Measurements from ENCODE around the gene DZIP1. TPM values are rescaled to one million over a fixed set of nuclear protein-coding genes. Genes with fewer than 3 reads are reported as not detected.

DZIP1 gene
- total RNA-seq, 1 experiment from 2014 or later, result 22.1 TPM

- ChIA-PET CTCF (interaction anchor here (0.5 to 8.7 kb wide), 17 partner anchors 11 to 1365 kb away, joined by 3 to 265 read pairs (median 4); partner anchors contain the start of gene DNAJC3), POLR2A (interaction anchor here (1.1 kb wide), 1 partner anchor 56 kb away, joined by 3 read pairs; no protein-coding TSS in a partner anchor)
- TF ChIP-seq CTCF (IDR thresholded peaks at IDR 0.05; ENCODE audit: unreplicated experiment), result no peak
- no peak for DNase-seq (ENCODE audit: unreplicated experiment)
- Mint-ChIP-seq H3K27ac (ENCODE audit: low read depth, unreplicated experiment) (no peak overlapping the region), H3K27me3 (ENCODE audit: insufficient read depth, unreplicated experiment) (no peaks in the 10 kb centered on the region), H3K4me3 (ENCODE audit: unreplicated experiment) (no peak overlapping the region), H3K36me3 (ENCODE audit: insufficient read depth, unreplicated experiment) (peaks cover 53% of the 10 kb centered on the region), H3K9me3 (ENCODE audit: unreplicated experiment) (no peaks in the 10 kb centered on the region), H3K4me1 (ENCODE audit: insufficient read depth, unreplicated experiment) (no peaks in the 10 kb centered on the region)
- BruUV-seq (replicated peaks), result no TSS peak
- intact Hi-C loops (cut with micrococcal nuclease), result no loop called here
Measured at GRCh38 chr13:95620825-95621498, 23.5 kb downstream of the DZIP1 start.

- CTCF ChIA-PET, result interaction anchor here (0.6 to 8.7 kb wide), 12 partner anchors 10 to 215 kb away, joined by 3 to 265 read pairs (median 4); no protein-coding TSS in a partner anchor
- no peak for TF ChIP-seq CTCF (IDR thresholded peaks at IDR 0.05; ENCODE audit: unreplicated experiment)
- no TSS peak for BruUV-seq (replicated peaks)
- H3K27ac Mint-ChIP-seq (ENCODE audit: low read depth, unreplicated experiment), result no peak overlapping the region
- H3K4me1 Mint-ChIP-seq (ENCODE audit: insufficient read depth, unreplicated experiment), result no peaks in the 10 kb centered on the region
- H3K27me3 Mint-ChIP-seq (ENCODE audit: insufficient read depth, unreplicated experiment), result no peaks in the 10 kb centered on the region
- POLR2A ChIA-PET, result interaction anchor here (0.9 to 1.1 kb wide), 2 partner anchors 55 to 214 kb away, joined by 3 read pairs; no protein-coding TSS in a partner anchor
- peaks cover 52% of the 10 kb centered on the region for H3K36me3 Mint-ChIP-seq (ENCODE audit: insufficient read depth, unreplicated experiment)
- H3K4me3 Mint-ChIP-seq (ENCODE audit: unreplicated experiment), result no peak overlapping the region
- no peaks in the 10 kb centered on the region for H3K9me3 Mint-ChIP-seq (ENCODE audit: unreplicated experiment)
- DNase-seq (ENCODE audit: unreplicated experiment), result no peak
- intact Hi-C loops (cut with micrococcal nuclease), result no loop called here
Measured at GRCh38 chr13:95620030-95620824, 24.3 kb downstream of the DZIP1 start.

DNA sequence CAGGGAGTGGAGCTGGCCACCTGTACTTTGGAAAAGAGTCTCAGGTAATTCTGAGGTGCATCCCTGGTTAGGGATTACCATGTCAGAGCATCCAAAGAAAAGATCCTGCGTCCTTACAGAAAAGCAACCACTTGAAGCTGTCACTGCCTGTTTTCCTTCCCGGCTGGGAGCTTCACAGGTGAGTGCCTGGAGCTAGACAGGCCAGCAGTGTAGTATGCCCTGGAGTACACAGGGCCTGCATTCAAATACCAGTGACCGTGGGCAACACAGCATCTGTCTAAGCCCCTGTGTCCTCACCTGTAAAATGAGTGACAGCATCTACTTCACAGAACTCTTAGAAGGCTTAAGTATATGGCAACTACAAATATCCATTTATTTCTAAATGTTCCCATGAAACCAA is 29.0 kb downstream of the DZIP1 start:
- no TSS peak for BruUV-seq (replicated peaks)
- no peak for DNase-seq (ENCODE audit: unreplicated experiment)
- H3K27me3 Mint-ChIP-seq (ENCODE audit: insufficient read depth, unreplicated experiment), result no peaks in the 10 kb centered on the region
- H3K4me1 Mint-ChIP-seq (ENCODE audit: insufficient read depth, unreplicated experiment), result no peaks in the 10 kb centered on the region
- intact Hi-C loops (cut with micrococcal nuclease), result loop anchor here (2.0 kb wide), 1 partner anchor 79 kb away; no protein-coding TSS in a partner anchor
- H3K36me3 Mint-ChIP-seq (ENCODE audit: insufficient read depth, unreplicated experiment), result peaks cover 25% of the 10 kb centered on the region
- no peak for TF ChIP-seq CTCF (IDR thresholded peaks at IDR 0.05; ENCODE audit: unreplicated experiment)
- H3K4me3 Mint-ChIP-seq (ENCODE audit: unreplicated experiment), result no peak overlapping the region
- H3K27ac Mint-ChIP-seq (ENCODE audit: low read depth, unreplicated experiment), result peak overlapping the region; percentile 63
- H3K9me3 Mint-ChIP-seq (ENCODE audit: unreplicated experiment), result no peaks in the 10 kb centered on the region
- ChIA-PET CTCF (interaction anchor here (0.5 to 2.9 kb wide), 9 partner anchors 9 to 219 kb away, joined by 3 to 37 read pairs (median 3); no protein-coding TSS in a partner anchor), POLR2A (interaction anchor here (1.4 kb wide), 1 partner anchor 50 kb away, joined by 3 read pairs; no protein-coding TSS in a partner anchor)
